HepG2 (cell line): ENCODE results near the gene SHISA9. TPM values are rescaled to one million over a fixed set of nuclear protein-coding genes. Genes with fewer than 3 reads are reported as not detected.
A peak's percentile ranks its signal among the peaks of the same experiment; 100 is the strongest.

Experiments
- ATAC-seq: fragments of 200-7000 bp; cut with Tn5 transposase; 3 replicates; pipeline ENCODE4 v1.9.1; 2020; ENCODE audit warnings: mild to moderate bottlenecking, moderate library complexity
- BruUV-seq: library from RNA; stranded (reverse); fragments of 400-500 nt; replicated peaks from 2 replicates; lab custom pipeline; 2021; lab: Mats Ljungman, UMichigan
- CTCF ChIA-PET: fragments of 300-600 bp; formaldehyde crosslinking; extraction: SDS; loops from one replicate; lab custom pipeline; 2021; ENCODE audit warnings: low total read pairs, inconsistent platforms, low intra/inter-chr PET ratio; lab: Yijun Ruan, JAX
- POLR2A ChIA-PET: fragments of 350-600 bp; sonication (Branson Sonifier 250); formaldehyde crosslinking; loops from one replicate; lab custom pipeline; 2020; ENCODE audit warnings: antibody characterized with exemption, inconsistent platforms; lab: Yijun Ruan, JAX
- DNase-seq: peaks from one replicate; pipeline ENCODE4 v3.0.0-alpha.2; 2015; ENCODE audit warnings: low spot score
- FAIRE-seq: peaks from 3 replicates; lab custom pipeline; 2011; peaks lifted over from hg19 to GRCh38; lab: Jason Lieb, UNC
- H2AFZ ChIP-seq: one replicate; pipeline ENCODE4 v1.6.1; 2011; ENCODE audit warnings: low read length, inconsistent platforms
- H3K27ac ChIP-seq: fragments of 300-600 bp; 3 replicates; pipeline ENCODE4 v1.8.0; 2011; ENCODE audit warnings: mixed run types, mild to moderate bottlenecking, mixed read lengths, low read length, inconsistent platforms; ENCODE audit not compliant: insufficient read depth; ENCODE audit errors: extremely low read length
- H3K27me3 ChIP-seq, 2 experiments: fragments of 200-600 bp in 1 of 2; 2 replicates in 1 of 2; 3 replicates in 1 of 2; pipeline versions ENCODE4 v1.6.0 to v1.8.0; 2011; ENCODE audit warnings: low read length in 2 of 2, mild to moderate bottlenecking in 2 of 2, moderate library complexity in 2 of 2, inconsistent platforms in 1 of 2; ENCODE audit not compliant: insufficient read depth in 2 of 2, control insufficient read depth in 1 of 2
- H3K36me3 ChIP-seq, 2 experiments: fragments of 200-600 bp in 1 of 2; replicated peaks in 1 of 2; 2 replicates in 1 of 2; 3 replicates in 1 of 2; pipeline versions ENCODE4 v1.5.1 to v1.8.0; 2011; ENCODE audit warnings: low read length in 2 of 2, inconsistent platforms in 1 of 2; ENCODE audit not compliant: insufficient read depth in 2 of 2, control insufficient read depth in 1 of 2
- H3K4me1 ChIP-seq: 2 replicates; pipeline ENCODE4 v1.5.1; 2012; ENCODE audit warnings: low read length, inconsistent platforms; ENCODE audit not compliant: insufficient read depth
- H3K4me2 ChIP-seq: 2 replicates; pipeline ENCODE4 v1.6.0; 2011; ENCODE audit warnings: low read depth, low read length, inconsistent platforms
- H3K4me3 ChIP-seq, 3 experiments: fragments of 200-600 bp in 1 of 3; sonication (generic), shearing (Covaris generic) in 1 of 3; replicated peaks in 1 of 3; 2 replicates each; pipeline ENCODE4 v1.5.1; 2011 to 2016; ENCODE audit warnings: low read length in 3 of 3, inconsistent platforms in 2 of 3, low read depth in 2 of 3, mild to moderate bottlenecking in 2 of 3, control low read depth in 1 of 3, mixed read lengths in 1 of 3; ENCODE audit not compliant: insufficient read depth in 1 of 3
- H3K79me2 ChIP-seq: one replicate; pipeline ENCODE4 v1.6.1; 2011; ENCODE audit warnings: low read length, inconsistent platforms; ENCODE audit not compliant: insufficient read depth
- H3K9ac ChIP-seq: 2 replicates; pipeline ENCODE4 v1.6.0; 2011; ENCODE audit warnings: mild to moderate bottlenecking, low read depth, low read length, inconsistent platforms; ENCODE audit not compliant: insufficient read depth
- H3K9me3 ChIP-seq: 2 replicates; pipeline ENCODE4 v1.5.1; 2012; ENCODE audit warnings: mild to moderate bottlenecking, low read length
- H4K20me1 ChIP-seq: 2 replicates; pipeline ENCODE4 v1.6.0; 2011; ENCODE audit warnings: inconsistent platforms, mild to moderate bottlenecking, low read length, moderate library complexity; ENCODE audit not compliant: insufficient read depth
- DNMT3B ChIP-seq: conservative IDR thresholded peaks from 2 replicates; pipeline ENCODE4 v1.6.1; 2016; ENCODE audit warnings: missing biosample characterization, control low read depth
- GATAD1 ChIP-seq: IDR thresholded peaks from 2 replicates; pipeline ENCODE4 v1.6.1; 2016; ENCODE audit warnings: missing genetic modification reagents, missing compliant biosample characterization
- HNF1A ChIP-seq, 2 experiments: sonication (generic) in 1 of 2; formaldehyde crosslinking in 1 of 2; IDR thresholded peaks; 2 replicates each; pipeline versions ENCODE4 v1.4.0 to v1.6.1; 2016 to 2020; ENCODE audit warnings: borderline replicate concordance in 1 of 2, low read depth in 1 of 2, mild to moderate bottlenecking in 1 of 2, missing genetic modification reagents in 1 of 2
- MAF1 ChIP-seq: sonication (generic); formaldehyde crosslinking; IDR thresholded peaks from 2 replicates; pipeline ENCODE4 v1.5.0; 2020; ENCODE audit warnings: missing genetic modification reagents, borderline replicate concordance
- RELA ChIP-seq: sonication (generic); formaldehyde crosslinking; IDR thresholded peaks from 2 replicates; pipeline ENCODE4 v1.4.0; 2020; ENCODE audit warnings: missing genetic modification reagents
- SRSF9 ChIP-seq: fragments of 200-400 bp; formaldehyde crosslinking; IDR thresholded peaks from 2 replicates; pipeline ENCODE4 v1.6.1; 2018; ENCODE audit warnings: borderline replicate concordance, mild to moderate bottlenecking, low read depth, low read length; ENCODE audit not compliant: insufficient read depth, poor library complexity, severe bottlenecking
- ZBTB8A ChIP-seq: sonication (generic); formaldehyde crosslinking; IDR thresholded peaks from 2 replicates; pipeline ENCODE4 v1.4.0; 2020; ENCODE audit warnings: mild to moderate bottlenecking, low read depth, missing genetic modification reagents, borderline replicate concordance
- ZMYM3 ChIP-seq: sonication (generic); formaldehyde crosslinking; IDR thresholded peaks from 2 replicates; pipeline ENCODE4 v1.5.1; 2020; ENCODE audit warnings: mild to moderate bottlenecking, missing genetic modification reagents
- ZNF263 ChIP-seq: sonication (generic); formaldehyde crosslinking; IDR thresholded peaks from 2 replicates; pipeline ENCODE4 v1.4.0; 2020; ENCODE audit warnings: missing genetic modification reagents
- ZNF337 ChIP-seq: sonication (generic); formaldehyde crosslinking; IDR thresholded peaks from 2 replicates; pipeline ENCODE4 v1.5.1; 2020; ENCODE audit warnings: missing genetic modification reagents, low read depth, mild to moderate bottlenecking, borderline replicate concordance
- ZNF383 ChIP-seq: sonication (generic); formaldehyde crosslinking; IDR thresholded peaks from 2 replicates; pipeline ENCODE4 v1.4.0; 2020; ENCODE audit warnings: missing genetic modification reagents, mild to moderate bottlenecking, borderline replicate concordance
- ZNF414 ChIP-seq: sonication (generic); formaldehyde crosslinking; IDR thresholded peaks from 2 replicates; pipeline ENCODE4 v1.5.0; 2020; ENCODE audit warnings: missing genetic modification reagents
- ZNF629 ChIP-seq: sonication (generic); formaldehyde crosslinking; conservative IDR thresholded peaks from 2 replicates; pipeline ENCODE4 v1.5.0; 2020; ENCODE audit warnings: missing genetic modification reagents
- ZNF768 ChIP-seq: sonication (generic); formaldehyde crosslinking; IDR thresholded peaks from 2 replicates; pipeline ENCODE4 v1.4.0; 2020; ENCODE audit warnings: missing genetic modification reagents
- ZSCAN9 ChIP-seq: IDR thresholded peaks from 2 replicates; pipeline ENCODE4 v1.6.1; 2016; ENCODE audit warnings: borderline replicate concordance
- WGBS: methylation state at CpG from one replicate; pipeline ENCODE4 v1.1.6; 2017; ENCODE audit warnings: low lambda C conversion rate; 5-methylcytosine and 5-hydroxymethylcytosine counted together
- in situ Hi-C: cut with HindIII; loops from 2 replicates; pipeline ENCODE4 v1.10.0; 2017; ENCODE audit warnings: low pct_unique_long_range_greater_than_20kb; ENCODE audit not compliant: extremely low pct_ligation_motif_present
- intact Hi-C: fragments of 100-400 bp; cut with micrococcal nuclease; formaldehyde crosslinking; loops from one replicate; pipeline ENCODE4 v1.10.0; 2022; ENCODE audit not compliant: unreplicated experiment
- polyA plus RNA-seq, 8 experiments: library from polyadenylated mRNA; depleted of rRNA in 3 of 8; stranded (reverse) in 7 of 8; unstranded in 1 of 8; fragments of >200 nt; fragmentation: Illumina TruSeq in 4 of 8; extraction: Trizol in 4 of 8; gene quantifications; 2 replicates each; pipeline versions ENCODE4 v1.2.1 to v1.2.3, GENCODE V29; 2011 to 2016; ENCODE audit warnings: low read depth in 4 of 8, missing spikeins in 1 of 8, mixed read lengths in 1 of 8; ENCODE audit not compliant: insufficient read depth in 1 of 8
- total RNA-seq, 5 experiments: library from RNA; depleted of rRNA; stranded (reverse); fragments of >200 nt; fragmentation: Illumina TruSeq; extraction: Trizol; gene quantifications; 2 replicates each; pipeline ENCODE4 v1.2.3, GENCODE V29; 2016; ENCODE audit warnings: low read depth in 1 of 5

The SHISA9 gene
- total and polyA plus RNA-seq, 2 of the 13 experiments (the other 11 are each of a cell fraction or from before 2014, with no cell fraction given), result 0.01 TPM; not detected in 1

GRCh38 chr16:13111747-13112146 is 210.3 kb downstream of the SHISA9 start:
- Histone ChIP-seq H3K4me1 (peaks cover 41% of the 10 kb centered on the region), H3K79me2 (no peaks in the 10 kb centered on the region), H3K9me3 (no peaks in the 10 kb centered on the region), H3K9ac (no peak overlapping the region), H2AFZ (no peak overlapping the region), H3K36me3 (no peaks in the 10 kb centered on the region), H3K27me3 (no peaks in the 10 kb centered on the region), H3K4me3 (no peak overlapping the region), H3K27ac (no peak overlapping the region), H3K4me2 (no peak overlapping the region), H4K20me1 (no peaks in the 10 kb centered on the region)
- 77% methylated on average over 2 of the region's 2 CpGs for WGBS
- no peak for ATAC-seq
- BruUV-seq, result no TSS peak
- POLR2A ChIA-PET, result no interaction called here
- intact Hi-C loops (loop anchor here (5.0 kb wide), 1 partner anchor 214 kb away; no protein-coding TSS in a partner anchor), in situ Hi-C loops (no loop called here)
- CTCF ChIA-PET, result no interaction called here
- TF ChIP-seq ZNF768 (CRISPR knock-in tag) (peak; percentile 84; the same call in 1 of the 2 replicates), ZNF629 (0 out of 2 replicates have a peak, but pooled peaks have one; percentile 32), MAF1 (CRISPR knock-in tag) (no peak), ZMYM3 (peak; percentile 65), SRSF9 (no peak), DNMT3B (CRISPR knock-in tag) (no peak)
- DNase-seq, result no peak
- no peak for FAIRE-seq

GRCh38 chr16:13113741-13114140 is 212.3 kb downstream of the SHISA9 start:
- peaks cover 41% of the 10 kb centered on the region for H3K4me1 ChIP-seq
- no peaks in the 10 kb centered on the region for H4K20me1 ChIP-seq
- no TSS peak for BruUV-seq
- CTCF ChIA-PET, result no interaction called here
- no peak overlapping the region for H2AFZ ChIP-seq
- no peak overlapping the region for H3K9ac ChIP-seq
- FAIRE-seq (no peak), DNase-seq (no peak), ATAC-seq (no peak)
- no peaks in the 10 kb centered on the region for H3K9me3 ChIP-seq
- no peak overlapping the region for H3K4me3 ChIP-seq
- POLR2A ChIA-PET, result no interaction called here
- H3K4me2 ChIP-seq, result no peak overlapping the region
- H3K79me2 ChIP-seq, result no peaks in the 10 kb centered on the region
- H3K36me3 ChIP-seq, result no peaks in the 10 kb centered on the region
- H3K27ac ChIP-seq, result no peak overlapping the region
- WGBS, result 87% methylated on average over 3 of the region's 3 CpGs
- no peaks in the 10 kb centered on the region for H3K27me3 ChIP-seq
- in situ Hi-C loops (no loop called here), intact Hi-C loops (loop anchor here (5.0 kb wide), 1 partner anchor 216 kb away; no protein-coding TSS in a partner anchor)
- no peak for TF ChIP-seq ZSCAN9 (CRISPR knock-in tag)
- no peak for TF ChIP-seq ZNF383 (CRISPR knock-in tag)
- TF ChIP-seq ZNF337 (CRISPR knock-in tag), result no peak
- no peak for TF ChIP-seq ZBTB8A
- no peak for TF ChIP-seq ZNF414 (CRISPR knock-in tag)
- no peak for TF ChIP-seq RELA (CRISPR knock-in tag)
- no peak for TF ChIP-seq GATAD1 (CRISPR knock-in tag)
- no peak for TF ChIP-seq ZNF263 (CRISPR knock-in tag)
- TF ChIP-seq HNF1A (IDR thresholded peaks at IDR 0.05; ENCODE audit: low read depth), result no peak
- no peak for TF ChIP-seq HNF1A (CRISPR knock-in tag; IDR thresholded peaks at IDR 0.05; ENCODE audit: borderline replicate concordance)
